GM20000 (cell line): ENCODE data around the gene KIF9.
"Not testable (repeated sequence)": the region's sequence is repeated elsewhere in the genome, so short reads cannot be mapped to it uniquely, and the experiment has no call there.

Source experiments
- DNase-seq: peaks from one replicate; pipeline ENCODE4 v3.0.0; 2012; ENCODE audit warnings: low spot score
- CTCF ChIP-seq: IDR thresholded peaks from 2 replicates; pipeline ENCODE4 v1.5.1; 2012; ENCODE audit warnings: mild to moderate bottlenecking, control low read depth; ENCODE audit errors: extremely low read depth, missing control alignments

KIF9 gene

GRCh38 chr3:47260605-47261004 lies 22.0 kb downstream of the KIF9 start:
- DNase-seq = no peak
- TF ChIP-seq CTCF = no peak

- DNase-seq = no peak
- TF ChIP-seq CTCF = no peak
Observed at GRCh38 chr3:47259114-47259513, 23.5 kb downstream of the KIF9 start.

- DNase-seq = not testable (repeated sequence)
Observed at GRCh38 chr3:47256331-47256730, 26.3 kb downstream of the KIF9 start.

GRCh38 chr3:47251689-47252088 lies 30.9 kb downstream of the KIF9 start:
- TF ChIP-seq CTCF = no peak
- no peak for DNase-seq

- DNase-seq = not testable (repeated sequence)
Observed at GRCh38 chr3:47251085-47251484, 31.5 kb downstream of the KIF9 start.

- no peak for TF ChIP-seq CTCF
- peak; percentile 59 for DNase-seq
Observed at GRCh38 chr3:47250309-47251060, 32.1 kb downstream of the KIF9 start.

- TF ChIP-seq CTCF = no peak
- DNase-seq = no peak
Observed at GRCh38 chr3:47247131-47248064, 35.2 kb downstream of the KIF9 start.

- no peak for TF ChIP-seq CTCF
- no peak for DNase-seq
Observed at GRCh38 chr3:47245271-47245670, 37.3 kb downstream of the KIF9 start.
